H1 (cell line): ENCODE data around the gene RPS18. TPM values are rescaled to one million over a fixed set of nuclear protein-coding genes. Genes with fewer than 3 reads are reported as not detected.

Experiments
- CHD7 ChIP-seq: fragments of 300-600 bp; sonication (generic); IDR thresholded peaks from 2 replicates; pipeline ENCODE4 v1.7.1; 2012; ENCODE audit warnings: low read length, moderate library complexity, mild to moderate bottlenecking, inconsistent platforms; ENCODE audit not compliant: insufficient replicate concordance
- EGR1 ChIP-seq: IDR thresholded peaks from 2 replicates; pipeline ENCODE4 v1.6.1; 2011; ENCODE audit warnings: low read depth, low read length, borderline replicate concordance
- EZH2 ChIP-seq: fragments of 200-600 bp; sonication (generic); IDR thresholded peaks from 2 replicates; pipeline ENCODE4 v1.7.1; 2012; ENCODE audit warnings: low read depth, mild to moderate bottlenecking, moderate library complexity, low read length, inconsistent platforms; ENCODE audit not compliant: severe bottlenecking
- GABPA ChIP-seq: IDR thresholded peaks from 2 replicates; pipeline ENCODE4 v1.6.1; 2011; ENCODE audit warnings: mild to moderate bottlenecking, low read length, moderate library complexity, borderline replicate concordance; ENCODE audit not compliant: insufficient read depth
- SP1 ChIP-seq: IDR thresholded peaks from 2 replicates; pipeline ENCODE4 v1.6.1; 2011; ENCODE audit warnings: low read depth, low read length
- polyA plus RNA-seq, 7 experiments: library from polyadenylated mRNA; depleted of rRNA in 3 of 7; stranded (reverse) in 5 of 7; unstranded in 2 of 7; fragments of >200 nt in 5 of 7; fragments of 200-250 nt in 2 of 7; gene quantifications; 1 replicate in 5 of 7; 2 replicates in 1 of 7; 4 replicates in 1 of 7; pipeline versions ENCODE4 v1.2.1 to v1.2.3, GENCODE V29; 2011 to 2013; ENCODE audit warnings: missing spikeins in 2 of 7, mixed read lengths in 2 of 7
- total RNA-seq: library from RNA; stranded (reverse); fragmentation: NEBNext Ultra II Directional; extraction: Animal tissue kit (Norgen Biotek cat#: 25700); gene quantifications from 2 replicates; pipeline ENCODE4 v1.2.1, GENCODE V29; 2021

The RPS18 gene
- total and polyA plus RNA-seq, 2 of the 8 experiments (the other 6 are each of a cell fraction or from before 2014, with no cell fraction given) = 2,796 to 7,099 TPM

- no peak for TF ChIP-seq CHD7
- no peak for TF ChIP-seq EZH2
- TF ChIP-seq EGR1 = peak; percentile 18; the same call in 1 of the 2 replicates
- TF ChIP-seq GABPA = no peak
- TF ChIP-seq SP1 = peak; percentile 37; the same call in 1 of the 2 replicates
Measured at GRCh38 chr6:33317669-33318425, 46.0 kb downstream of the RPS18 start, which contains the start of gene ZBTB22 (continued).
